ENCODE measurements around the gene INHBA.

INHBA gene

GRCh38 chr7:41643616-41644015 is 59.3 kb downstream of the INHBA start:
- intact Hi-C loops (cut with micrococcal nuclease), result loop anchor here (10.0 kb wide), 1 partner anchor 61 kb away; the partner anchor contains the start of gene INHBA
- Mint-ChIP-seq H3K4me3 (no peak overlapping the region), H3K27me3 (no peaks in the 10 kb centered on the region), H3K9me3 (no peaks in the 10 kb centered on the region), H3K36me3 (ENCODE audit: low read depth) (no peaks in the 10 kb centered on the region), H3K4me1 (ENCODE audit: low read depth) (no peaks in the 10 kb centered on the region), H3K27ac (no peak overlapping the region)

- H3K4me1 Mint-ChIP-seq (ENCODE audit: low read depth), result no peaks in the 10 kb centered on the region
- intact Hi-C loops (cut with micrococcal nuclease), result loop anchor here (10.0 kb wide), 1 partner anchor 63 kb away; the partner anchor contains the start of gene INHBA
- no peaks in the 10 kb centered on the region for H3K36me3 Mint-ChIP-seq (ENCODE audit: low read depth)
- H3K4me3 Mint-ChIP-seq, result no peak overlapping the region
- H3K27me3 Mint-ChIP-seq, result no peaks in the 10 kb centered on the region
- no peaks in the 10 kb centered on the region for H3K9me3 Mint-ChIP-seq
- no peak overlapping the region for H3K27ac Mint-ChIP-seq
These were observed 61.2 kb downstream of the INHBA start for GRCh38 chr7:41641665-41642014.

- Mint-ChIP-seq H3K27ac (no peak overlapping the region), H3K36me3 (ENCODE audit: low read depth) (no peaks in the 10 kb centered on the region), H3K4me1 (ENCODE audit: low read depth) (no peaks in the 10 kb centered on the region), H3K9me3 (no peaks in the 10 kb centered on the region), H3K27me3 (no peaks in the 10 kb centered on the region), H3K4me3 (no peak overlapping the region)
- intact Hi-C loops (cut with micrococcal nuclease), result loop anchor here (10.0 kb wide), 1 partner anchor 64 kb away; the partner anchor contains the start of gene INHBA
These were observed 61.8 kb downstream of the INHBA start for GRCh38 chr7:41641011-41641664.

DNA sequence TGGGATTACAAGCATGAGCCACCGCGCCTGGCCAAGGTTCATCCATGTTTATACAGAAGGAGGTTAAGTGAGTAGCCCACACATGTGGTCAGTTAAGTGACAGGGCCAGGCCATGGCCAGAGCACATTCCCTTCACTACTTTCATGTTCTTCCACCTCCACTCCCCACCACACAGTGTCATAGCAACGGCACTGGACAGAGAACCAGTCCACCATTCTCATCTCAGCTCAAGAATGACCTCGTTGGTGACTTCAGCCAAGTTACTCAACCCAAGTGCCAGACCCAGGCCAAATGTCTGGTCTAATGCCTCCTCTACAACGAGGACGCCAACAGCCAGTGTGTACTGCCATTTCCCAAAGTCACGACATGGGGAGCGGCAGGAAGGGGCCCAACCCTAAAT is 62.4 kb downstream of the INHBA start:
- H3K4me3 Mint-ChIP-seq, result no peak overlapping the region
- no peaks in the 10 kb centered on the region for H3K4me1 Mint-ChIP-seq (ENCODE audit: low read depth)
- no peaks in the 10 kb centered on the region for H3K9me3 Mint-ChIP-seq
- no peak overlapping the region for H3K27ac Mint-ChIP-seq
- intact Hi-C loops (cut with micrococcal nuclease), result loop anchor here (10.0 kb wide), 1 partner anchor 64 kb away; the partner anchor contains the start of gene INHBA
- no peaks in the 10 kb centered on the region for H3K27me3 Mint-ChIP-seq
- no peaks in the 10 kb centered on the region for H3K36me3 Mint-ChIP-seq (ENCODE audit: low read depth)

DNA sequence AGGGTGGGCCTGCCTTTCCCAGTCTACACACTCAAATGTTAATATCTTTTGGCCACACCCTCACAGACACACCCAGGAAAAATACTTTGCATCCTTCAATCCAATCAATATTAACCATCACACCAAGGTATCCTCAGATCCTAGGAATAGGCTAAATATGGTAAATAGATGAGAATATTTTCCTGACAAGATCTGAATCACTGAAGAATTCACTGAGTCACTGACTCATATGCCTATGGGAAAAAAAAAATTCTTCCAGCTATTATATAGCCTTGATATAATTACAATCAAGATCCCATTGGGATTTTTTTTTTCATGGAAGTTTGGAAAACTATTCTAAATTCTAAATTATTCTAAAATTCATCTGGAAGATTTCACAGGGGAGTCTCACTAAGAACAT is 65.8 kb downstream of the INHBA start:
- Mint-ChIP-seq H3K27me3 (no peaks in the 10 kb centered on the region), H3K4me3 (no peak overlapping the region), H3K36me3 (ENCODE audit: low read depth) (no peaks in the 10 kb centered on the region), H3K9me3 (no peaks in the 10 kb centered on the region), H3K4me1 (ENCODE audit: low read depth) (no peaks in the 10 kb centered on the region), H3K27ac (no peak overlapping the region)
- intact Hi-C loops (cut with micrococcal nuclease), result no loop called here
